K562 treated with DMSO at 1 percent for 12 hours (cell line): Measurements from ENCODE around the gene GDPD4. TPM values are rescaled to one million over a fixed set of nuclear protein-coding genes. Genes with fewer than 3 reads are reported as not detected.

Experiments used
- total RNA-seq: library from RNA; unstranded; fragments of 300-600 nt; gene quantifications from 2 replicates; pipeline ENCODE4 v1.2.3, GENCODE V29; 2022; ENCODE audit not compliant: insufficient read depth

The GDPD4 gene, protein sequence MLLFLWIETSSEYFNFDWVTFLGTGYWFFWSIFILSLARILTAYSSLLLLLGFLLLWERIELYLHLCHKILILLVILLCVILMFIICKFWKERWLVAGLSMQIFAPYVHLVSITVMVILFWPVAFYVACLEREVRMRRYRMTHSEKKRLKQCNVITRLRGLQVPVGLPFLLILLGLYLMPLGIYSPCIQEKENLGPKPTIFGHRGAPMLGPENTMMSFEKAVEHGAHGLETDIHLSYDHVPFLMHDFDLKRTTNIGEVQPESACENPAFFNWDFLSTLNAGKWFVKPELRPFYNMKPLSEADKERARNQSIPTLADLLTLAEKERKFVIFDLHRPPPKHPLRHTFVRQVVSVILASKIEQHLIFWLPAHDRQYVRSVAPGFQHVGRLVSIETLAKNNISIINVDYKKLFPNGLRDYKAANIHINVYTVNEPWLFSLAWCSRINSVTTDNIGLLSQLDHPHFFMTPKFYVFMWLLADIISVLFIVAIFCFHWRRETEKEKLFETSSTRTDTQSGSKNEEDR
- not detected in 2 replicates for total RNA-seq

DNA sequence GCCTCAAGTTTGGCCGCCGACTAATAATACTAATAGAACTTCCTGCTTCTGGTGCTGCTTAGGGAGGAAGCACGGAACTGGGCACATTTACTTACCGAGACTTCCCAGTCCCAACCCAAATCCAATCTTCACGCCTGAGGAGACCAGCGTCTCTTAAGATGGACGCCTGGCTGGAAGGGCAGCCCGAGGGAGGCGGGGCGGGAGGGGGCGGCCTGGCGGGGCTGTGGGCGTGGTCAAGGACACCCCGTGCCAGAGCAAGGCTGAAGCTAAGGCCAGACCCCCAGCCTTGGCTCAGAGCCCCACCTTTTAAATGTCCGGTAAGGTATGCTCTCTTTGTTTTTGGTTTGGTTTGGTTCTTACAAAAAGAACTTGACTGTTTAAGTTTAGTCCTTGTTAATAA lies at the start of gene GDPD4:
Gene GDPD4, minus strand, starts transcription at position 177 of the 400 bp plus-strand sequence. CDS start 16,549 bp downstream, outside the sequence.

Other genes with a start within 250 kb of the GDPD4 start
- gene CAPN5, start 234.7 kb downstream of the GDPD4 start, total RNA-seq = 0.40 and 1.3 TPM in 2 replicates
- gene OMP, start 198.8 kb downstream of the GDPD4 start, total RNA-seq = not detected in 2 replicates
- gene MYO7A, start 173.4 kb downstream of the GDPD4 start, total RNA-seq = 0.17 and 0.38 TPM in 2 replicates
- gene PAK1, start 172.4 kb upstream of the GDPD4 start, total RNA-seq = 7.0 and 14.4 TPM in 2 replicates